K562 (cell line): ENCODE results near the gene KRT1. TPM values are rescaled to one million over a fixed set of nuclear protein-coding genes. Genes with fewer than 3 reads are reported as not detected.

Experiments
- BCL6 ChIP-seq: fragments of 250-450 bp; sonication (Bioruptor Pico); IDR thresholded peaks from 2 replicates; pipeline ENCODE4 v1.4.0; 2020
- BRF1 ChIP-seq: IDR thresholded peaks from 3 replicates; pipeline ENCODE4 v1.6.1; 2011; ENCODE audit warnings: borderline replicate concordance, mild to moderate bottlenecking; ENCODE audit not compliant: insufficient read length; ENCODE audit errors: extremely low read depth
- EWSR1 ChIP-seq: fragments of 450-650 bp; IDR thresholded peaks from 2 replicates; pipeline ENCODE4 v1.6.1; 2018; ENCODE audit warnings: borderline replicate concordance, mild to moderate bottlenecking, low read depth, moderate library complexity; ENCODE audit not compliant: partially characterized antibody
- MAZ ChIP-seq, 2 experiments: fragments of 450-650 bp in 1 of 2; sonication (generic) in 1 of 2; formaldehyde crosslinking; IDR thresholded peaks in 1 of 2; conservative IDR thresholded peaks in 1 of 2; 2 replicates each; pipeline versions ENCODE4 v1.4.0 to v1.5.0; 2020; ENCODE audit warnings: mild to moderate bottlenecking in 1 of 2, missing genetic modification reagents in 1 of 2
- NR4A1 ChIP-seq, 2 experiments: fragments of 250-450 bp in 1 of 2; fragments of 450-650 bp in 1 of 2; sonication (Bioruptor Pico) in 1 of 2; IDR thresholded peaks; 2 replicates each; pipeline versions ENCODE4 v1.4.0 to v1.6.1; 2016 to 2020; ENCODE audit warnings: mild to moderate bottlenecking in 2 of 2, missing compliant biosample characterization in 1 of 2, missing genetic modification characterization in 1 of 2, moderate library complexity in 1 of 2
- ZNF133 ChIP-seq: fragments of 250-450 bp; sonication (Bioruptor Pico); IDR thresholded peaks from 2 replicates; pipeline ENCODE4 v1.4.0; 2020; ENCODE audit warnings: mild to moderate bottlenecking
- ZNF384 ChIP-seq: IDR thresholded peaks from 2 replicates; pipeline ENCODE4 v1.6.1; 2012; ENCODE audit warnings: low read depth, low read length, improper control_type of control experiment
- ZNF589 ChIP-seq: fragments of 200-800 bp; sonication (Bioruptor generic); IDR thresholded peaks from 2 replicates; pipeline ENCODE4 v1.6.1; 2016; ENCODE audit warnings: low read depth, missing genetic modification characterization, missing compliant biosample characterization
- polyA plus RNA-seq, 8 experiments: library from polyadenylated mRNA; depleted of rRNA in 4 of 8; stranded (reverse) in 5 of 8; unstranded in 3 of 8; fragments of >200 nt; fragmentation: Nextera tagmentation in 2 of 8; fragmentation: Illumina TruSeq in 1 of 8; extraction: Ambion mirVana in 2 of 8; extraction: Trizol in 1 of 8; gene quantifications; 2 replicates each; pipeline versions ENCODE4 v1.2.1 to v1.2.3, GENCODE V29; 2011 to 2014; ENCODE audit warnings: inconsistent platforms in 1 of 8, missing spikeins in 1 of 8
- total RNA-seq, 7 experiments: library from RNA; depleted of rRNA in 6 of 7; stranded (reverse); fragments of >200 nt in 6 of 7; fragmentation: Illumina TruSeq in 2 of 7; extraction: Trizol in 2 of 7; gene quantifications; 2 replicates each; pipeline versions ENCODE4 v1.2.1 to v1.2.3, GENCODE V29; 2011 to 2021; ENCODE audit warnings: low replicate concordance in 1 of 7
- TF ChIP-seq, protein P1 (sequence below), 2 experiments: fragments of 450-650 bp; formaldehyde crosslinking in 1 of 2; IDR thresholded peaks; 2 replicates each; pipeline versions ENCODE4 v1.4.0 to v1.6.1; 2014 to 2020; ENCODE audit warnings: mild to moderate bottlenecking in 2 of 2, borderline replicate concordance in 1 of 2, low read depth in 1 of 2
- TF ChIP-seq, protein P2 (sequence below): sonication (generic); formaldehyde crosslinking; IDR thresholded peaks from 2 replicates; pipeline ENCODE4 v1.8.1; 2023; ENCODE audit warnings: mild to moderate bottlenecking, missing genetic modification reagents
- TF ChIP-seq, protein P3 (sequence below), 2 experiments: fragments of 200-800 bp in 1 of 2; sonication (Bioruptor generic) in 1 of 2; sonication (generic) in 1 of 2; formaldehyde crosslinking in 1 of 2; IDR thresholded peaks in 1 of 2; conservative IDR thresholded peaks in 1 of 2; 2 replicates each; pipeline versions ENCODE4 v1.5.0 to v1.6.1; 2016 to 2020; ENCODE audit warnings: missing compliant biosample characterization in 1 of 2, missing genetic modification characterization in 1 of 2, missing genetic modification reagents in 1 of 2

The KRT1 gene
- total and polyA plus RNA-seq, 9 of the 15 experiments (the other 6 are each of a cell fraction or from before 2014, with no cell fraction given): 0.18 TPM; not detected in 8

DNA sequence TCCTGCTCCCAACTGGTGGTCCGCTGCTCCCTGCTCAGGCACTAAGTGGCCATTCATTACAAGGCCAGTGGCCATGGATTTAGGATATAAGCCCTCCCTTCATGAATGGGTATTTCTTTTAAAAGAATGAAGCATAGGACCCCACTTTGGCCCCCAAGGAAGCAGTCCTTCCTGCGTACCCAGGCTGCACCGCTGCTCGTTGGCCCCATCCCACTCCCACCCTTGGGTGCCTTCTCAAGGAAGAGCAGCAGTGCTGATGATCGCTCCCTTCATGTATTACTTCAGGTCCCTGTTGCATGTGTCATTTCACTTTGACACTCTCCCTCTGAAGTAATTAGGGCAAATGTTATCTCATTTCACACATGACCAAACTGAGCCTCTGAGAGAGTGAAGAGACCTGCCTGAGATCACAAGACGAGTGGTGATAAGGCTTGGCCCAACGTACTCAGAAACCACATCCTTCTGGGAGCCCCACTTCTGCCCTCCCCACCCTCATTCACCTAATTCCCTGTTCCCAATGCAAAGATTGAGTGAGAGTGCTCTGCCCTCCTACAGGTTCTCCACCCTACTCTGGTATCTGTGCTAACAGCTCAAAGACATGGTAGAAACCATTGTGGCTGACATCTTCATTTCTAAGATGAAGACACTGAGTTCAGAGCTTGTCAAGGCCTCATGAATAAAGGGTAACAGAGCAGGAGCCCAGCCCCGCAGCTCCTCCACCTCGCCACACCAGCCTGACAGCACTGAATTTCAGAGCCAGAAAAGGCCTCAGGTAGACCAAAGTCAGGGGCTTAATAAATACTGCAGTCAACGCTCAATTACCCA, 17.9 kb downstream of the KRT1 start (continued):
- TF ChIP-seq, protein P1, sequence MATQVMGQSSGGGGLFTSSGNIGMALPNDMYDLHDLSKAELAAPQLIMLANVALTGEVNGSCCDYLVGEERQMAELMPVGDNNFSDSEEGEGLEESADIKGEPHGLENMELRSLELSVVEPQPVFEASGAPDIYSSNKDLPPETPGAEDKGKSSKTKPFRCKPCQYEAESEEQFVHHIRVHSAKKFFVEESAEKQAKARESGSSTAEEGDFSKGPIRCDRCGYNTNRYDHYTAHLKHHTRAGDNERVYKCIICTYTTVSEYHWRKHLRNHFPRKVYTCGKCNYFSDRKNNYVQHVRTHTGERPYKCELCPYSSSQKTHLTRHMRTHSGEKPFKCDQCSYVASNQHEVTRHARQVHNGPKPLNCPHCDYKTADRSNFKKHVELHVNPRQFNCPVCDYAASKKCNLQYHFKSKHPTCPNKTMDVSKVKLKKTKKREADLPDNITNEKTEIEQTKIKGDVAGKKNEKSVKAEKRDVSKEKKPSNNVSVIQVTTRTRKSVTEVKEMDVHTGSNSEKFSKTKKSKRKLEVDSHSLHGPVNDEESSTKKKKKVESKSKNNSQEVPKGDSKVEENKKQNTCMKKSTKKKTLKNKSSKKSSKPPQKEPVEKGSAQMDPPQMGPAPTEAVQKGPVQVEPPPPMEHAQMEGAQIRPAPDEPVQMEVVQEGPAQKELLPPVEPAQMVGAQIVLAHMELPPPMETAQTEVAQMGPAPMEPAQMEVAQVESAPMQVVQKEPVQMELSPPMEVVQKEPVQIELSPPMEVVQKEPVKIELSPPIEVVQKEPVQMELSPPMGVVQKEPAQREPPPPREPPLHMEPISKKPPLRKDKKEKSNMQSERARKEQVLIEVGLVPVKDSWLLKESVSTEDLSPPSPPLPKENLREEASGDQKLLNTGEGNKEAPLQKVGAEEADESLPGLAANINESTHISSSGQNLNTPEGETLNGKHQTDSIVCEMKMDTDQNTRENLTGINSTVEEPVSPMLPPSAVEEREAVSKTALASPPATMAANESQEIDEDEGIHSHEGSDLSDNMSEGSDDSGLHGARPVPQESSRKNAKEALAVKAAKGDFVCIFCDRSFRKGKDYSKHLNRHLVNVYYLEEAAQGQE (IDR thresholded peaks at IDR 0.05; ENCODE audit: borderline replicate concordance): peak; percentile 39; the same call in 1 of the 2 replicates
- TF ChIP-seq, protein P1 (CRISPR knock-in tag; IDR thresholded peaks at IDR 0.05; ENCODE audit: low read depth): peak; percentile 71; the same call in 1 of the 2 replicates
- TF ChIP-seq, protein P2, sequence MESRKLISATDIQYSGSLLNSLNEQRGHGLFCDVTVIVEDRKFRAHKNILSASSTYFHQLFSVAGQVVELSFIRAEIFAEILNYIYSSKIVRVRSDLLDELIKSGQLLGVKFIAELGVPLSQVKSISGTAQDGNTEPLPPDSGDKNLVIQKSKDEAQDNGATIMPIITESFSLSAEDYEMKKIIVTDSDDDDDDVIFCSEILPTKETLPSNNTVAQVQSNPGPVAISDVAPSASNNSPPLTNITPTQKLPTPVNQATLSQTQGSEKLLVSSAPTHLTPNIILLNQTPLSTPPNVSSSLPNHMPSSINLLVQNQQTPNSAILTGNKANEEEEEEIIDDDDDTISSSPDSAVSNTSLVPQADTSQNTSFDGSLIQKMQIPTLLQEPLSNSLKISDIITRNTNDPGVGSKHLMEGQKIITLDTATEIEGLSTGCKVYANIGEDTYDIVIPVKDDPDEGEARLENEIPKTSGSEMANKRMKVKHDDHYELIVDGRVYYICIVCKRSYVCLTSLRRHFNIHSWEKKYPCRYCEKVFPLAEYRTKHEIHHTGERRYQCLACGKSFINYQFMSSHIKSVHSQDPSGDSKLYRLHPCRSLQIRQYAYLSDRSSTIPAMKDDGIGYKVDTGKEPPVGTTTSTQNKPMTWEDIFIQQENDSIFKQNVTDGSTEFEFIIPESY (CRISPR knock-in tag): peak; percentile 8; the same call in 1 of the 2 replicates
- TF ChIP-seq ZNF384: no peak
- TF ChIP-seq, protein P3, sequence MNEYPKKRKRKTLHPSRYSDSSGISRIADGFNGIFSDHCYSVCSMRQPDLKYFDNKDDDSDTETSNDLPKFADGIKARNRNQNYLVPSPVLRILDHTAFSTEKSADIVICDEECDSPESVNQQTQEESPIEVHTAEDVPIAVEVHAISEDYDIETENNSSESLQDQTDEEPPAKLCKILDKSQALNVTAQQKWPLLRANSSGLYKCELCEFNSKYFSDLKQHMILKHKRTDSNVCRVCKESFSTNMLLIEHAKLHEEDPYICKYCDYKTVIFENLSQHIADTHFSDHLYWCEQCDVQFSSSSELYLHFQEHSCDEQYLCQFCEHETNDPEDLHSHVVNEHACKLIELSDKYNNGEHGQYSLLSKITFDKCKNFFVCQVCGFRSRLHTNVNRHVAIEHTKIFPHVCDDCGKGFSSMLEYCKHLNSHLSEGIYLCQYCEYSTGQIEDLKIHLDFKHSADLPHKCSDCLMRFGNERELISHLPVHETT (CRISPR knock-in tag; conservative IDR thresholded peaks at IDR 0.05 in 1 of 2, IDR thresholded peaks at IDR 0.05 in 1 of 2): peak in 1 of 2 experiments; percentile 92; a peak in 2 of 4 replicates
- TF ChIP-seq NR4A1 (CRISPR knock-in tag; IDR thresholded peaks at IDR 0.05): peak; percentile 18; the same call in 1 of the 2 replicates
- peak; percentile 58; the same call in 1 of the 2 replicates for TF ChIP-seq NR4A1 (tag; IDR thresholded peaks at IDR 0.05)
- TF ChIP-seq ZNF589 (CRISPR knock-in tag): peak; percentile 98
- TF ChIP-seq MAZ (CRISPR knock-in tag; conservative IDR thresholded peaks at IDR 0.05 in 1 of 2, IDR thresholded peaks at IDR 0.05 in 1 of 2): peak; percentile 75 to 83
- no peak for TF ChIP-seq EWSR1
- TF ChIP-seq ZNF133 (CRISPR knock-in tag): 0 out of 2 replicates have a peak, but pooled peaks have one; percentile 9
- no peak for TF ChIP-seq BRF1
- TF ChIP-seq BCL6: peak; percentile 64; the same call in 1 of the 2 replicates
